Natural killer cell (primary cell): Measurements from ENCODE around the gene C2orf49. TPM values are rescaled to one million over a fixed set of nuclear protein-coding genes. Genes with fewer than 3 reads are reported as not detected.

Experiments
- ATAC-seq, 3 donors: fragments of 150-1000 bp in 2 of 3; fragments of 200-7000 bp in 1 of 3; cut with Tn5 transposase; 1 replicate in 1 of 3; 2 replicates in 2 of 3; pipeline ENCODE4 v1.10.0; 2021; ENCODE audit warnings: mild to moderate bottlenecking in 2 of 3, moderate library complexity in 2 of 3
- DNase-seq, 2 donors: peaks; one replicate each; pipeline versions ENCODE4 v3.0.0 to v3.0.0-alpha.2; 2013 to 2021; ENCODE audit warnings: mixed read lengths in 1 of 2
- H3K27ac ChIP-seq: one replicate; pipeline ENCODE4 v1.5.1; 2013; ENCODE audit warnings: mild to moderate bottlenecking, low read length
- H3K27me3 ChIP-seq: one replicate; pipeline ENCODE4 v1.6.1; 2013; ENCODE audit warnings: low read length; ENCODE audit not compliant: control insufficient read depth, insufficient read depth
- H3K36me3 ChIP-seq: one replicate; pipeline ENCODE4 v1.6.1; 2013; ENCODE audit warnings: low read length; ENCODE audit not compliant: control insufficient read depth, insufficient read depth
- H3K4me1 ChIP-seq: one replicate; pipeline ENCODE4 v1.6.1; 2013; ENCODE audit warnings: low read length; ENCODE audit not compliant: control insufficient read depth, insufficient read depth
- H3K4me3 ChIP-seq: one replicate; pipeline ENCODE4 v1.5.1; 2013; ENCODE audit warnings: low read length
- H3K9me3 ChIP-seq: one replicate; pipeline ENCODE4 v1.6.1; 2013; ENCODE audit warnings: low read length; ENCODE audit not compliant: control insufficient read depth, insufficient read depth
- H3K27ac Mint-ChIP-seq, 2 donors: one replicate each; pipeline ENCODE4 v1.8.0; 2022; ENCODE audit warnings: mild to moderate bottlenecking in 2 of 2, mixed read lengths in 2 of 2, moderate library complexity in 1 of 2
- H3K27me3 Mint-ChIP-seq, 2 donors: one replicate each; pipeline ENCODE4 v1.8.0; 2022; ENCODE audit warnings: low read depth in 2 of 2, mixed read lengths in 2 of 2
- H3K36me3 Mint-ChIP-seq: one replicate; pipeline ENCODE4 v1.8.0; 2022; ENCODE audit warnings: mixed read lengths
- H3K4me1 Mint-ChIP-seq, 2 donors: one replicate each; pipeline ENCODE4 v1.8.0; 2022; ENCODE audit warnings: mixed read lengths in 2 of 2
- H3K4me3 Mint-ChIP-seq: one replicate; pipeline ENCODE4 v1.8.0; 2022; ENCODE audit warnings: mild to moderate bottlenecking, moderate library complexity, mixed read lengths
- H3K9me3 Mint-ChIP-seq, 2 donors: one replicate each; pipeline ENCODE4 v1.8.0; 2022; ENCODE audit warnings: mixed read lengths in 2 of 2
- WGBS: methylation state at CpG from one replicate; pipeline ENCODE4 v1.1.7; 2013; ENCODE audit warnings: missing lambda C conversion rate; ENCODE audit not compliant: insufficient coverage; 5-methylcytosine and 5-hydroxymethylcytosine counted together
- intact Hi-C: fragments of 100-400 bp; cut with micrococcal nuclease; formaldehyde crosslinking; loops from one replicate; pipeline ENCODE4 v1.14.2; 2022
- total RNA-seq, 4 donors: library from RNA; stranded (reverse); fragments of 120-200 nt in 1 of 4; gene quantifications; one replicate each; pipeline versions ENCODE4 v1.2.3 to v1.2.4, GENCODE V29; 2013 to 2022
- TF ChIP-seq, protein P1 (sequence below): fragments of 200-600 bp; IDR thresholded peaks from one replicate; pipeline ENCODE4 v1.8.0; 2022; ENCODE audit warnings: antibody characterized with exemption

The C2orf49 gene
- total RNA-seq, 3 donors from 2014 or later (not counting 1 experiment from before 2014, with no cell fraction given) = 19.4 to 23.5 (median 23.2) TPM

GRCh38 chr2:105383432-105384166 is 46.3 kb downstream of the C2orf49 start:
- TF ChIP-seq, protein P1, sequence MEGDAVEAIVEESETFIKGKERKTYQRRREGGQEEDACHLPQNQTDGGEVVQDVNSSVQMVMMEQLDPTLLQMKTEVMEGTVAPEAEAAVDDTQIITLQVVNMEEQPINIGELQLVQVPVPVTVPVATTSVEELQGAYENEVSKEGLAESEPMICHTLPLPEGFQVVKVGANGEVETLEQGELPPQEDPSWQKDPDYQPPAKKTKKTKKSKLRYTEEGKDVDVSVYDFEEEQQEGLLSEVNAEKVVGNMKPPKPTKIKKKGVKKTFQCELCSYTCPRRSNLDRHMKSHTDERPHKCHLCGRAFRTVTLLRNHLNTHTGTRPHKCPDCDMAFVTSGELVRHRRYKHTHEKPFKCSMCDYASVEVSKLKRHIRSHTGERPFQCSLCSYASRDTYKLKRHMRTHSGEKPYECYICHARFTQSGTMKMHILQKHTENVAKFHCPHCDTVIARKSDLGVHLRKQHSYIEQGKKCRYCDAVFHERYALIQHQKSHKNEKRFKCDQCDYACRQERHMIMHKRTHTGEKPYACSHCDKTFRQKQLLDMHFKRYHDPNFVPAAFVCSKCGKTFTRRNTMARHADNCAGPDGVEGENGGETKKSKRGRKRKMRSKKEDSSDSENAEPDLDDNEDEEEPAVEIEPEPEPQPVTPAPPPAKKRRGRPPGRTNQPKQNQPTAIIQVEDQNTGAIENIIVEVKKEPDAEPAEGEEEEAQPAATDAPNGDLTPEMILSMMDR = no peak
- Mint-ChIP-seq H3K27me3 (peaks cover 0 to 12% of the 10 kb centered on the region in 2 donors), H3K4me1 (no peaks in the 10 kb centered on the region), H3K4me3 (no peak overlapping the region), H3K27ac (no peak overlapping the region), H3K9me3 (no peaks in the 10 kb centered on the region), H3K36me3 (no peaks in the 10 kb centered on the region)
- intact Hi-C loops = no loop called here
- no peaks in the 10 kb centered on the region for H3K27me3 ChIP-seq
- no peaks in the 10 kb centered on the region for H3K4me1 ChIP-seq
- no peaks in the 10 kb centered on the region for H3K36me3 ChIP-seq
- H3K27ac ChIP-seq = no peak overlapping the region
- no peaks in the 10 kb centered on the region for H3K9me3 ChIP-seq
- H3K4me3 ChIP-seq = no peak overlapping the region
- 51% methylated on average over 8 of the region's 8 CpGs for WGBS
- ATAC-seq (no peak), DNase-seq (no peak)

DNA sequence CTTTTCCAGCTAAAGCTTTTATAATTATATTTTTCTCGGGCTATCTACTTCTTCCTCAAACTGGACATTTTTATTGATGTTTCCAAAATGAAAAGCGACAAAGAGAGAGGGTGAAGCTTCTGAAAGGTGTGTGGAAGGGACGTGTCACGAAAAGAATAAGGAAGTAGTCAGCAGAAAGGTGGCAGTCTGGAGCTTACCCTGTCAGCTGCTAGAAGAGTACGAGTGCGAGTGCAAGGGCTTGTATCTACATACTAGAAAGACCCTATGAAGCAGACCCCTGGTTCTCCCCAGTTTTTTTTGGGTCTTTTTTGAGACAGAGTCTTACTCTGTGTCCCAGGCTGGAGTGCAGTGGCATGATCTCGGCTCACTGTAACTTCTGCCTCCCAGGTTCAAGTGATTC is 46.9 kb downstream of the C2orf49 start:
- no peak overlapping the region for H3K27ac Mint-ChIP-seq
- H3K4me1 ChIP-seq = no peaks in the 10 kb centered on the region

DNA sequence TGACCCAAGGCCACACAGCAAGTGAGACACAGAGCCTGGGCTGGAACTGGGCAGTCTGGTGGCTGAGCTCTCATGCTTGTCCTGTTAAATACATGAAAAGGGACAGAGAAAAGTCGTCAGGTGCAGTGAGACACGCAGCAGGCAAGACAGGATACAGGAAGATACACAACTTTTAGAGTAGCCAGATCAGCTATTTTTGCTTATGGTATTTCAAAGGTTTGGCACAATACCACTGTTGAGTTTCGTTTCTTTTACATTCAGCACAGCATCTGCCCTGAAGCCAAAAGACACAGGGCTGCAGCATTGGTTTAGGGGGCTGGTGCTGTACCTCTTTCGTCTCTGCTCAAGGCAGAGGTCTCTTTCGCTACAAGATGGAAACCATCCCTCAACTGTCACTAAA is 47.5 kb downstream of the C2orf49 start:
- H3K36me3 ChIP-seq = no peaks in the 10 kb centered on the region
- H3K9me3 ChIP-seq = no peaks in the 10 kb centered on the region
- H3K4me1 ChIP-seq = no peaks in the 10 kb centered on the region
- H3K27me3 Mint-ChIP-seq = peaks cover 0 to 12% of the 10 kb centered on the region in 2 donors
- no peak overlapping the region for H3K4me3 ChIP-seq
- H3K9me3 Mint-ChIP-seq = no peaks in the 10 kb centered on the region
- H3K27me3 ChIP-seq = no peaks in the 10 kb centered on the region
- H3K27ac ChIP-seq = no peak overlapping the region
- DNase-seq = no peak
- intact Hi-C loops = no loop called here
- no peak overlapping the region for H3K4me3 Mint-ChIP-seq
- no peaks in the 10 kb centered on the region for H3K36me3 Mint-ChIP-seq
- H3K27ac Mint-ChIP-seq = no peak overlapping the region
- 88% methylated on average over 5 of the region's 5 CpGs for WGBS
- ATAC-seq = no peak
- TF ChIP-seq, protein P1 = no peak
- no peaks in the 10 kb centered on the region for H3K4me1 Mint-ChIP-seq

More for the DNA sequence above, 46.9 kb downstream of the C2orf49 start:
- no peaks in the 10 kb centered on the region for H3K36me3 ChIP-seq
- H3K9me3 Mint-ChIP-seq = no peaks in the 10 kb centered on the region
- DNase-seq (no peak), ATAC-seq (no peak)
- TF ChIP-seq, protein P1 = no peak
- WGBS = 64% methylated on average over 6 of the region's 7 CpGs
- H3K36me3 Mint-ChIP-seq = no peaks in the 10 kb centered on the region
- no peak overlapping the region for H3K27ac ChIP-seq
- no peak overlapping the region for H3K4me3 ChIP-seq
- H3K4me3 Mint-ChIP-seq = no peak overlapping the region
- H3K27me3 ChIP-seq = no peaks in the 10 kb centered on the region
- H3K9me3 ChIP-seq = no peaks in the 10 kb centered on the region
- peaks cover 0 to 12% of the 10 kb centered on the region in 2 donors for H3K27me3 Mint-ChIP-seq
- H3K4me1 Mint-ChIP-seq = no peaks in the 10 kb centered on the region
- intact Hi-C loops = no loop called here
